Middle frontal gyrus (tissue), 1 donor: ENCODE measurements around the gene PEX7.
"Not testable (repeated sequence)": the region's sequence is repeated elsewhere in the genome, so short reads cannot be mapped to it uniquely, and the experiment has no call there.

Source experiments
- DNase-seq: peaks from one replicate; pipeline ENCODE4 v3.0.0-alpha.2; 2015; ENCODE audit warnings: low spot score; ENCODE audit errors: extremely low spot score

The PEX7 gene

GRCh38 chr6:136840276-136841001 lies 18.0 kb downstream of the PEX7 start:
- DNase-seq = no peak

GRCh38 chr6:136843210-136843609 lies 20.8 kb downstream of the PEX7 start:
- no peak for DNase-seq

DNA sequence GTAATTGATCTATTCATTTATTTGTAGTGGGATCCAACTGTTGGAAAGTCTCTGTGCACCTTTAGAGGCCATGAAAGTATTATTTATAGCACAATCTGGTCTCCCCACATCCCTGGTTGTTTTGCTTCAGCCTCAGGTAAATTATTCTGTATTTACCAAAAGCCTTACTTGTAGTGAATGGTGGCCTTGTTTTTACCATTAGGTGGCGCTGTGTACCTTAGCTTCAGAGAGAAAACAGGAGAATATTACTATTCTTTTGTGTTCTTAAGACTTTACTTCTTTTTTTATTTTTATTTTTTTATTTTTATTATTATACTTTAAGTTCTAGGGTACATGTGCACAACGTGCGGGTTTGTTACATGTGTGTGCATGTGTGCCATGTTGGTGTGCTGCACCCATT lies 23.7 kb downstream of the PEX7 start:
- no peak for DNase-seq

GRCh38 chr6:136846477-136846876 lies 24.1 kb downstream of the PEX7 start:
- DNase-seq = not testable (repeated sequence)

DNA sequence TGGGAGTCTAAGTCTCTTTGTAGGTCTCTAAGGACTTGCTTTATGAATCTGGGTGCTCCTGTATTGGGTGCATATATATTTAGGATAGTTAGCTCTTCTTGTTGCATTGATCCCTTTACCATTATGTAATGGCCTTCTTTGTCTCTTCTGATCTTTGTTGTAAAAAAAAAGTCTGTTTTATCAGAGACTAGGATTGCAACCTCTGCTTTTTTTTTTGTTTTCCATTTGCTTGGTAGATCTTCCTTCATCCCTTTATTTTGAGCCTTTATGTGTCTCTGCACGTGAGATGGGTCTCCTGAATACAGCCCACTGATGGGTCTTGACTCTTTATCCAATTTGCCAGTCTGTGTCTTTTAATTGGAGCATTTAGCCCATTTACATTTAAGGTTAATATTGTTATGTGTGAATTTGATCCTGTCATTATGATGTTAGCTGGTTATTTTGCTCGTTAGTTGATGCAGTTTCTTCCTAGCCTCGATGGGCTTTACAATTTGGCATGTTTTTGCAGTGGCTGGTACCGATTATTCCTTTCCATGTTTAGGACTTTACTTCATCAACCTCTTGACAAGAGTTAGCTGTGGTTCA lies 27.7 kb downstream of the PEX7 start:
- not testable (repeated sequence) for DNase-seq

DNA sequence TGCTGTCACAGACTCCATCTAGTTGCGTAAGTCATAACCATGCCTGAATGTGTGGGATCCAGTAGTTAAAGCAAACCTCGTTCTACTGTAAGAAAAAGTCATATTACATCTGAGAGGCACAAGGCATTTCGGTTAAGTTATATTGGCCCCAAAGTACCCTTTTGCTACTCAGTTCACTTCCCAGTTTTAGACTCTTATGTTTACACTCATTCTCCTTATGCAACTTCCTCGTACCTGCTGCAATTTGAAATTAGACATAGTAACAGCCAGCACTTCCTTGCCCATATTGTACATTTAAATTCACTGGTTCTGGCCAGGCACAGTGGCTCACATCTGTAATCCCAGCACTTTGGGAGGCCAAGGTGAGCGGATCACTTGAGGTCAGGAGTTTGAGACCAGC lies 37.0 kb downstream of the PEX7 start:
- DNase-seq = no peak

GRCh38 chr6:136860043-136860442 lies 37.7 kb downstream of the PEX7 start:
- no peak for DNase-seq

DNA sequence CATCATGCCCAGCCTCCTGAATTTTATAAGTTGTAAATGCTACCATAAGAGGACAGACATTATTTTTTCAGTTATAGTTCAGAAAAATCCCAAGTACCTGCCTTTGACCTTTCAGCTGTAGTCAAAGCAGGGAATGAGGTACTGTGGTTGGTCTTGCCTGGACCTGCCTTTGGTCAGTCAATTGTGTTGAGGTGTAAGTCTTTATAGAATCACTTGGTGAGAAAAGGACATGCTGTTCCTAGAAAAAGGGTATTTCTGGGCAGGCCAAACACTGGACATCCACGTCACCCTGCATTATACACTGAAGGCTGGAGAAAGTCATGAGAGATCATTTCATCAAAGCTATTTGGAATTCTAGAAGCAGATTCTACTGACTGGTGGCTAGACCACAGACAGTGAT lies 40.3 kb downstream of the PEX7 start:
- DNase-seq = no peak

DNA sequence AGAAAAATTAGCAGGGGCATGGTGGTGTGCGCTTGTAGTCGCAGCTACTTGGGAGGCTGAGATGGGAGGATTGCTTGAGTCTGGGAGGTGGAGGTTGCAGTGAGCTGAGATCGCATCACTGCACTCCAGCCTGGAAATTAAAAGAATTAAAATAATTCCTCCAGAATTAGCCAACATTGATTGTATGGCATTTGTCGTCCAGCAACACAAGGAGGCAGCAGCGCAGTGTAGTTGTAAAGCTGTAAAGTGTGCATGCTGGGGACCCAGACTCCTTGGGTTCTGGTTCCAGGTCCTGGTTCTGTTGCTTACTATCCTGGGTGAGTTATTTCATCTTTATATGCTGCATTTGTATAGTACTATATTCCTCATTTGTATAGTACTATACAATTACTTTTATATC lies 41.4 kb downstream of the PEX7 start:
- no peak for DNase-seq

GRCh38 chr6:136864676-136865075 lies 42.3 kb downstream of the PEX7 start:
- DNase-seq = no peak

DNA sequence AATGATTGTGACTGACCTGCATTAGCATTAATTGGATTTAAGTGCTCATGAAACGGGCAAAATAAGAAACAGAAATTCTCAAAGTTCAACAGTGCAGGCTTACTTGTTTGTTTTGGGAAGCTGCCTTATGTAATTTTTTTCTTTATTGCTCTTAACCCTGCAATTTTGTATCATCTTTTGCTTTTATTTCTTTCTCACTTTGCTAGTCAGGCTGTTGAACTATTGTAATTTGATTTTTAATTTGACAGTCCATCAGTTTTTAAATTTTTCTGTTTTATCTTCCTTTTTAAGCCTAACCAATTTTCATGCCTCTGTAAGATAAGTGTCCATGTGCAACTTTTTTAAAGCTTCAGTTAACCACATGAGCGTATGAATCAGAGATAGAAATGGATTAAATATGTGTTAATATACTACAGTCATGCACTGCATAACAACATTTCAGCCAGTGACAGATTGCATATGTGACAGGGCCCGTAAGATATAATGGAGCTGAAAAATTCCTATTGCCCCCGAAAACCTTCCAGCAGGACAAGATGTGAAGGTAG lies 44.6 kb downstream of the PEX7 start:
- no peak for DNase-seq

GRCh38 chr6:136869451-136869850 lies 47.1 kb downstream of the PEX7 start:
- DNase-seq = no peak

GRCh38 chr6:136873748-136874147 lies 51.4 kb downstream of the PEX7 start:
- DNase-seq = no peak

GRCh38 chr6:136876469-136876868 lies 54.1 kb downstream of the PEX7 start:
- DNase-seq = not testable (repeated sequence)

DNA sequence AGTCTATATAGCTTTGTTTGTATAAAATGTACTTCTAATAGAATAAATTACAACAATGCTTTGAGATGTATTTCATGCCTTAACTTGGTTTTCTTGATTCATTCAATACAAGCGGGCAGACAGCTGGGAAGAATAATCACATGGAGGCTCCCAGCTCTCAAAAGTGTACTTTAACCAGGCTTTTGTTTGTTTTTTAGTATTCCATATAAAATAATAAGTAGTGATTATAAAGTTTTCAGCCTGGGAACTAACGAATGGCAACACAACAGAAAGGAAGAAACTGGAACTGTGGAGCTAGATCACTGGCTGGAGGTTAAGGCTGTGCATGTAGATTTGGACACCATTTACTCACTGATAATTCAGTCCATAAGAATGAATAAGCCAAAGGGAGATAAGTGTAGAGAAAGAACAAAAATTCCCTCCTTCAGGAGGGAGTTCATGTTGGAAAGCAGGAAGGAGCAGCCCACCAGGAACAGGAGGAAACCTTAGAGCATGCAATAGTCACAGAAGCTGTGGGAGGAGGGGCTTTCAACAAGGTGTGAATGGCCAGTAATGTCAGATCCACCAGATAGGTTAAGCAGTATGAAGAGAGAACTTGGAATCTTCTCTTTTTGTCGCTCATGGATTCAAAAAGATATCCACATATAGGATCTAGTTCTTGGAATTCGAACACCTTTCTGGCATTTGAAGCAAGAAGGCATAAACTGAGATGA lies 58.5 kb downstream of the PEX7 start:
- DNase-seq = no peak

GRCh38 chr6:136886091-136886490 lies 63.7 kb downstream of the PEX7 start:
- no peak for DNase-seq

- no peak for DNase-seq
Measured at GRCh38 chr6:136887953-136888352, 65.6 kb downstream of the PEX7 start.

DNA sequence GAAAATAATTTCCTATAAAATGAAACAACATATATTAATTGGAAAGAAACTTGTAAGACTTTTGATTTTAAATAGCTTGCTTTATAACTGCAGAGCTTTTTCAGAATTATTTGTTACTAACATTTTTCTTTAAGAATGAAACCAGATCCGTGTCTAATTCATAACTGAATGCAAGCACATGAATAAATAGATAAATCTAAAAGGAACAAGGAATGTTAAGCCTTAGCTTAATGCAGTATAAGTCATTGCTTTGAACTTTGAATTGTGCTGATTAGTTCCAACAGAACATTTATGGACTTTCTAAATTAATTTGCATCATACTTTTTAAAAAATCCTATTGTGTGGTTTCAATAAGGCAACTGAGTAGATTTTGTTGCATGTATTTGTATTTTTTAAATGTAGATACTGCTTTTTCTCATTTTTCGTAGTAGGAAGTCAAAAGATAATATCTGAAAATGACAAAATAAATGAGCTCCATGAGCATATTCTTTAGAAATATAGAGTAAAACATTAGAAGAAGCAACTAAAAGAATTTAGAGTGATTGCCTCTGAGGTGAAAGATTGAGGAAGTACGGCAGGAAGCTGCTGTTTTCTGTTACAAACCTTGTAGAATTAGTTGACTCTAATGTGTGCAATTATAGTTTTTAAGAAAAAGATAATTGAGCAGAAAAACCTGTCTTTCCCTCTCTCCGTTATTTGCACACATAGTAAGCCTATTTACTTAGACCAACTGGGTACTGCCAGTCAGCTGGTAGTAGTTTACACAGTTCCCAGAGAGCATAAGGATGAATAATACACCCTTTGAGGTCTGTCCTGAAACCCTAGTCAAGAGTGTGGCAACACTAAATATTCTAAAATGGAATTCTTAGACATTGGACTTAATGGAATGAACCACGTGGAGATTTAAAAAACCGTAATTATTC lies 67.1 kb downstream of the PEX7 start:
- no peak for DNase-seq

DNA sequence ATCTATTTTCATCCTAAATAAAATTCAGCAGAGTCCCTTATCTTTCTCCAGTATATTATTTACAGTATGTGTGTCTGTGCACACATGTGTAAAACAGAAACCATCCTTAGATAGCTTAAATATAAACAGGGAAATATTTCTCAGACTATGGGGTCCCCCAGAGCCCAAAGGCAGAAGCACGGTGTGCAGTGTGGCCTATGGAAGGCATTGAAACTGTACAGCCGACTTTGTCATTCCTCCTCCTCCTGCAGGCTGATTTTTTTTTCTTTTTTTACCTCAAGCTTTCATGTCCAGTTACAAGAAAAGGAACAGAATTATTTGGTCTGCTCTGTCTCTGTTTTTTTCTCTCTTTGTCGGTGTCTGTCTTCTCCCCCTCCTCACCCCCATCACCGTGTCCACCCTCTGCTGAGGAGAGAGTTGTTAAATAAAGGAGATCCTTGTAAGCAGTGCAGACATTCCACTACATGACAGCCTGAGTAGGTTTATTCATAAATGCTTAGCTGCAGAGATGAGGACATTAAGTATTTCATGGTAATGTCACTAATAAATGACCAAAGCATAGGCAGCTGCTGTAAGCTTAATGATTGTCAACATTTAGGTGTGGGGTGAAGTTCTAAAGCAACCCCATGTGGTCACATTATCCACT lies 67.9 kb downstream of the PEX7 start:
- DNase-seq = no peak

DNA sequence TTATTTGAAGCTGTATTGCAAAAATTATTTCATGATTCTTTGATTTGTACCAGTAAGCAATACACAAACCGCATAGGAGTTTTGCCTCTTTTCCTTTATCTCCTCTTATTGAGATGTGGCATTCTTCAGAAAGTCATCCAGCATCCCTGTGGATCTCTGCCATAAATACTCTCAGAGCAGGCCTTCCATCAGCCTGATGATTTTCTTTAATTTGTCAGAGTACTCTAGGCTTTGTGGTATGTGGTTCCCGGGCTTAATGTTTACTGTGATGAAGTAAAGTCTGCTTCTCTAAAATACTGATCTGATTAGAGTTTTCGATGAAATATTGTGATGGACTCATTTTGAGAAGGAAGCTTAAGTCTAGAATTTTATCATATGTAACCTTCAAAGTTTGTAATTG lies 68.6 kb downstream of the PEX7 start:
- DNase-seq = no peak

DNA sequence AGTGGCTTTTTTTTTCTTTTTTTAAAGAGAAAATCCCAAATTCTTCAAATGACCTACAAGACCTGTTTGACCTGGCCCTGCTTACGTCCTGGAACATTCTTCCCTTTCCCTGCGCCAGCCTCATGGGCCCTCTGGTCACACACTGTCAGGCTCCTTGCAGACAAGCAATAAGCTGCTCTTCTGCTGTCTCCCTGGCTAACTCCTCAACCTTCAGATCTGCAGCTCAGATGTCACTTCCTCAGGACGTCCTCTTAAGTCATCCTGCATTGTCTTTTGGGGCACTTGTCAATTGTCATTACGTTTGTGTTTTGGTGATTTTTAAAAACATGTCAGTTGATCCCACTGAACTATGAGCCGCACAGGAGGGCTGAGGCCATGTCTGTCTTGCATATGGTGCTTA lies 70.8 kb downstream of the PEX7 start:
- DNase-seq = no peak
